Prostate gland (tissue), 1 donor: ENCODE results near the gene RPL27A.

Experiments
- POLR2A ChIP-seq: fragments of 450-650 bp; IDR thresholded peaks from one replicate; pipeline ENCODE4 v1.6.1; 2016; ENCODE audit warnings: antibody characterized with exemption, mild to moderate bottlenecking
- POLR2AphosphoS5 ChIP-seq: sonication (generic); formaldehyde crosslinking; IDR thresholded peaks from one replicate; pipeline ENCODE4 v1.6.1; 2017; ENCODE audit warnings: antibody characterized with exemption

GRCh38 chr11:8646873-8647272, 35.7 kb upstream of the RPL27A start:
- TF ChIP-seq POLR2A (no peak), POLR2AphosphoS5 (no peak)
